ENCODE results near the gene TSC22D4.

DNA sequence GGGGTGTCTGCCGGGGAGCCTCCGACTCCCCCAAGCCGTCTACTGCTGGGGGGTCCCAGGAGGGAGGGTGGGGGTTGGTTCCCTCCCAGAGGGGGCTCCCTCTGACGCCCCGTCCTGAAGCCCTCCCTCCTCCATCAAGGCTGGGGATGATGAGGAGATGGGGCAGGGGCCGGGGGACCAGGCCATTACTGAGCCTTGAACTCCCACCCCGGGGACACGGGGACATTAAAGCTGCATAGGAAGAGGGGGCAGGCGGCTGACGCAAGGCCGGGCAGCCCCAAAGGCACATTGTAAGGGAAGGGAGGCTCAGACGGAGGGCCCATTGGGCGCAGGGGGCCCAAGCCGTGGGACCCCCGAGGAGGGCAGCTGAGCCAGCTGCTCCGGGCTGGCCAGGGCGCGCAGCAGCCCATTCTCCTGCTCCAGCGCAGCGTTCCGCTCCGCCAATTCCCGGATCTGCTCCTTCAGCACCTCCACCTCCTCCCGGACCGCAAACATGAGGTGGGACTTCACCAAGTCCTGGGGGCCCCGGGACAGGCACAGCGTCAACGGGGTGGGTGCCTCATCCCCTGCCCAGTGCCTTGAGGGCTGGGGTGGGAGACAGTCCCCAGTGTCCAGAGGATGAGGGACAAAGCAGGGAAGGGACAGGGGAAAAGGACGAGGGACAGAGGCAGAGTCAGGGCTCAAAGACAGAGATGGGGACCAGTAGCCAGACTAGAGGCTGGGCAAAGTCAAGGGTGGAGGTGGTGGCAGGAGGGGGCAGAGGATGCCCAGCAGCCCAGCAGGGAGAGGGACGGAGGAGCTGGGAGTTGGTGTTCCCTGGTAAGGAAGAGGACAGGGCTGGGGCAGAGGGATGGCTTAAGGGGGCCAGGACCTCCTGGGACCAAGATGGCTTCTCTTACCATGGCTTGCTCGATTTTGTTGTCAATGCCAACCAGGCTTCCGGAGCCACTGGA is 12.1 kb downstream of the TSC22D4 start:
- TF ChIP-seq EZH2 (IDR thresholded peaks at IDR 0.05) (no peak), POLR2AphosphoS5 (IDR thresholded peaks at IDR 0.05; ENCODE audit: borderline replicate concordance, low read depth, low read length) (peak; percentile 18; the same call in 1 of the 2 replicates), FOXP2 (optimal IDR thresholded peaks at IDR 0.05; ENCODE audit: control extremely low read depth, extremely low read length, insufficient read depth) (no peak)
